HCT116 (cell line): ENCODE measurements around the gene TRMT10C.
"Not testable (repeated sequence)": the region's sequence is repeated elsewhere in the genome, so short reads cannot be mapped to it uniquely, and the experiment has no call there.

Source experiments
- EGR1 ChIP-seq: IDR thresholded peaks from 2 replicates; pipeline ENCODE4 v1.6.1; 2012; ENCODE audit warnings: low read depth
- EZH2 ChIP-seq: fragments of 200-600 bp; sonication (generic); IDR thresholded peaks from 2 replicates; pipeline ENCODE4 v1.6.1; 2017; ENCODE audit warnings: antibody characterized with exemption, mixed run types
- EZH2phosphoT487 ChIP-seq: fragments of 200-600 bp; IDR thresholded peaks from 2 replicates; pipeline ENCODE4 v1.6.1; 2018; ENCODE audit warnings: antibody characterized with exemption, borderline replicate concordance
- MAX ChIP-seq: IDR thresholded peaks from 2 replicates; pipeline ENCODE4 v1.6.1; 2012
- POLR2A ChIP-seq: IDR thresholded peaks from 2 replicates; pipeline ENCODE4 v1.7.0; 2011; ENCODE audit warnings: borderline replicate concordance; ENCODE audit not compliant: insufficient read depth, insufficient read length; ENCODE audit errors: extremely low read depth
- POLR2AphosphoS5 ChIP-seq: IDR thresholded peaks from 2 replicates; pipeline ENCODE4 v1.6.1; 2011; ENCODE audit warnings: mild to moderate bottlenecking, low read depth, low read length, moderate library complexity
- RAD21 ChIP-seq: IDR thresholded peaks from 2 replicates; pipeline ENCODE4 v1.6.1; 2012; ENCODE audit warnings: low read depth, mild to moderate bottlenecking
- SP1 ChIP-seq: IDR thresholded peaks from 2 replicates; pipeline ENCODE4 v1.6.1; 2012; ENCODE audit warnings: low read depth
- SRF ChIP-seq: IDR thresholded peaks from 2 replicates; pipeline ENCODE4 v1.6.1; 2012; ENCODE audit warnings: low read depth
- YY1 ChIP-seq: IDR thresholded peaks from 2 replicates; pipeline ENCODE4 v1.6.1; 2011; ENCODE audit warnings: low read length, low read depth, moderate library complexity, mild to moderate bottlenecking; ENCODE audit not compliant: insufficient replicate concordance; ENCODE audit errors: extremely low read depth
- ZFX ChIP-seq: fragments of 450-650 bp; IDR thresholded peaks from 2 replicates; pipeline ENCODE4 v1.6.1; 2017
- ZNF274 ChIP-seq: fragments of 200-500 bp; sonication (Bioruptor generic); IDR thresholded peaks from 2 replicates; pipeline ENCODE4 v1.6.1; 2014; ENCODE audit warnings: mild to moderate bottlenecking, low read depth, low read length, inconsistent platforms
- TF ChIP-seq, protein P1 (sequence below): IDR thresholded peaks from 2 replicates; pipeline ENCODE4 v1.6.1; 2012; ENCODE audit warnings: low read depth
- TF ChIP-seq, protein P2 (sequence below), 3 experiments: fragments of 200-600 bp in 1 of 3; sonication (generic) in 1 of 3; IDR thresholded peaks in 2 of 3; conservative IDR thresholded peaks in 1 of 3; 2 replicates each; pipeline ENCODE4 v1.5.1; 2012 to 2017; ENCODE audit warnings: low read depth in 2 of 3, low read length in 2 of 3, antibody characterized with exemption in 1 of 3, borderline replicate concordance in 1 of 3, control low read depth in 1 of 3, mild to moderate bottlenecking in 1 of 3, mixed read lengths in 1 of 3, mixed run types in 1 of 3, moderate library complexity in 1 of 3; ENCODE audit not compliant: insufficient read depth in 1 of 3

DNA sequence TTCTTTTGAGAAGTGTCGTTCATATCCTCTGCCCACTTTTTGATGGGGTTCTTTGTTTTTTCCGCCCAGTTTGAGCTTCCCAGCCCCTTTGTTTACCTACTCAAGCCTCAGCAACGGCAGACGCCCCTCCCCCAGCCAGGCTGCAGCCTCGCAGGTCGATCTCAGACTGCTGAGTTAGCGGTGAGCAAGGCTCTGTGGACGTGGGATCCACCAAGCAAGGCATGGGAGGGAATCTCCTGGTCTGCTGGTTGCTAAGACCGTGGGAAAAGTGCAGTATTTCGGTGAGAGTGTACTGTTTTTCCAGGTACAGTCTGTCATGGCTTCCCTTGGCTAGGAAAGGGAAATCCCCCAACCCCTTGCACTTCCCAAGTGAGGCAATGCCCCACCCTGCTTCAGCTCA lies 43.7 kb downstream of the TRMT10C start:
- not testable (repeated sequence) for TF ChIP-seq EZH2phosphoT487, ZFX, EZH2, POLR2AphosphoS5, MAX, POLR2A, SRF, RAD21, YY1, EGR1, SP1, ZNF274
- TF ChIP-seq, protein P1, sequence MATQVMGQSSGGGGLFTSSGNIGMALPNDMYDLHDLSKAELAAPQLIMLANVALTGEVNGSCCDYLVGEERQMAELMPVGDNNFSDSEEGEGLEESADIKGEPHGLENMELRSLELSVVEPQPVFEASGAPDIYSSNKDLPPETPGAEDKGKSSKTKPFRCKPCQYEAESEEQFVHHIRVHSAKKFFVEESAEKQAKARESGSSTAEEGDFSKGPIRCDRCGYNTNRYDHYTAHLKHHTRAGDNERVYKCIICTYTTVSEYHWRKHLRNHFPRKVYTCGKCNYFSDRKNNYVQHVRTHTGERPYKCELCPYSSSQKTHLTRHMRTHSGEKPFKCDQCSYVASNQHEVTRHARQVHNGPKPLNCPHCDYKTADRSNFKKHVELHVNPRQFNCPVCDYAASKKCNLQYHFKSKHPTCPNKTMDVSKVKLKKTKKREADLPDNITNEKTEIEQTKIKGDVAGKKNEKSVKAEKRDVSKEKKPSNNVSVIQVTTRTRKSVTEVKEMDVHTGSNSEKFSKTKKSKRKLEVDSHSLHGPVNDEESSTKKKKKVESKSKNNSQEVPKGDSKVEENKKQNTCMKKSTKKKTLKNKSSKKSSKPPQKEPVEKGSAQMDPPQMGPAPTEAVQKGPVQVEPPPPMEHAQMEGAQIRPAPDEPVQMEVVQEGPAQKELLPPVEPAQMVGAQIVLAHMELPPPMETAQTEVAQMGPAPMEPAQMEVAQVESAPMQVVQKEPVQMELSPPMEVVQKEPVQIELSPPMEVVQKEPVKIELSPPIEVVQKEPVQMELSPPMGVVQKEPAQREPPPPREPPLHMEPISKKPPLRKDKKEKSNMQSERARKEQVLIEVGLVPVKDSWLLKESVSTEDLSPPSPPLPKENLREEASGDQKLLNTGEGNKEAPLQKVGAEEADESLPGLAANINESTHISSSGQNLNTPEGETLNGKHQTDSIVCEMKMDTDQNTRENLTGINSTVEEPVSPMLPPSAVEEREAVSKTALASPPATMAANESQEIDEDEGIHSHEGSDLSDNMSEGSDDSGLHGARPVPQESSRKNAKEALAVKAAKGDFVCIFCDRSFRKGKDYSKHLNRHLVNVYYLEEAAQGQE, result not testable (repeated sequence)
- TF ChIP-seq, protein P2, sequence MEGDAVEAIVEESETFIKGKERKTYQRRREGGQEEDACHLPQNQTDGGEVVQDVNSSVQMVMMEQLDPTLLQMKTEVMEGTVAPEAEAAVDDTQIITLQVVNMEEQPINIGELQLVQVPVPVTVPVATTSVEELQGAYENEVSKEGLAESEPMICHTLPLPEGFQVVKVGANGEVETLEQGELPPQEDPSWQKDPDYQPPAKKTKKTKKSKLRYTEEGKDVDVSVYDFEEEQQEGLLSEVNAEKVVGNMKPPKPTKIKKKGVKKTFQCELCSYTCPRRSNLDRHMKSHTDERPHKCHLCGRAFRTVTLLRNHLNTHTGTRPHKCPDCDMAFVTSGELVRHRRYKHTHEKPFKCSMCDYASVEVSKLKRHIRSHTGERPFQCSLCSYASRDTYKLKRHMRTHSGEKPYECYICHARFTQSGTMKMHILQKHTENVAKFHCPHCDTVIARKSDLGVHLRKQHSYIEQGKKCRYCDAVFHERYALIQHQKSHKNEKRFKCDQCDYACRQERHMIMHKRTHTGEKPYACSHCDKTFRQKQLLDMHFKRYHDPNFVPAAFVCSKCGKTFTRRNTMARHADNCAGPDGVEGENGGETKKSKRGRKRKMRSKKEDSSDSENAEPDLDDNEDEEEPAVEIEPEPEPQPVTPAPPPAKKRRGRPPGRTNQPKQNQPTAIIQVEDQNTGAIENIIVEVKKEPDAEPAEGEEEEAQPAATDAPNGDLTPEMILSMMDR (IDR thresholded peaks at IDR 0.05 in 2 of 3, conservative IDR thresholded peaks at IDR 0.05 in 1 of 3; ENCODE audit: borderline replicate concordance in 1 of 3, insufficient read depth in 1 of 3, low read depth in 2 of 3, low read length in 2 of 3), result not testable (repeated sequence)
